DND-41 (cell line): Measurements from ENCODE around the gene CDC25B.

Experiments
- ATAC-seq: fragments of 200-7000 bp; cut with Tn5 transposase; 3 replicates; pipeline ENCODE4 v1.9.1; 2021; ENCODE audit warnings: low read depth; ENCODE audit not compliant: insufficient read depth
- DNase-seq: peaks from one replicate; pipeline ENCODE4 v3.0.0-alpha.2; 2020
- H2AFZ ChIP-seq: 2 replicates; pipeline ENCODE4 v1.6.0; 2012; ENCODE audit warnings: low read depth, low read length
- H3K27ac ChIP-seq: 2 replicates; pipeline ENCODE4 v1.5.1; 2012; ENCODE audit warnings: low read length, inconsistent platforms
- H3K27me3 ChIP-seq: fragments of 200-600 bp; sonication (generic); 2 replicates; pipeline ENCODE4 v1.6.0; 2012; ENCODE audit warnings: low read length, mild to moderate bottlenecking, inconsistent platforms; ENCODE audit not compliant: insufficient read depth, poor library complexity
- H3K36me3 ChIP-seq: 2 replicates; pipeline ENCODE4 v1.5.1; 2012; ENCODE audit warnings: low read length, inconsistent platforms; ENCODE audit not compliant: insufficient read depth
- H3K4me1 ChIP-seq: 2 replicates; pipeline ENCODE4 v1.5.1; 2012; ENCODE audit warnings: mild to moderate bottlenecking, low read length; ENCODE audit not compliant: insufficient read depth
- H3K4me2 ChIP-seq: 2 replicates; pipeline ENCODE4 v1.6.0; 2012; ENCODE audit warnings: mild to moderate bottlenecking, moderate library complexity, low read length, inconsistent platforms; ENCODE audit not compliant: insufficient read depth
- H3K4me3 ChIP-seq, 2 experiments: fragments of 200-600 bp in 1 of 2; shearing (Covaris generic) in 1 of 2; 2 replicates each; pipeline ENCODE4 v1.5.1; 2012 to 2016; ENCODE audit warnings: inconsistent platforms in 2 of 2, low read length in 2 of 2, mild to moderate bottlenecking in 2 of 2, low read depth in 1 of 2, moderate library complexity in 1 of 2
- H3K79me2 ChIP-seq: 2 replicates; pipeline ENCODE4 v1.6.0; 2012; ENCODE audit warnings: low read length, inconsistent platforms; ENCODE audit not compliant: insufficient read depth
- H3K9ac ChIP-seq: 2 replicates; pipeline ENCODE4 v1.6.0; 2012; ENCODE audit warnings: low read depth, mild to moderate bottlenecking, inconsistent platforms, low read length, moderate library complexity
- H3K9me3 ChIP-seq: 2 replicates; pipeline ENCODE4 v1.5.1; 2012; ENCODE audit warnings: low read length, moderate library complexity, mild to moderate bottlenecking, inconsistent platforms; ENCODE audit not compliant: insufficient read depth, severe bottlenecking
- H4K20me1 ChIP-seq: 2 replicates; pipeline ENCODE4 v1.6.0; 2012; ENCODE audit warnings: low read length; ENCODE audit not compliant: insufficient read depth
- CTCF ChIP-seq: IDR thresholded peaks from 2 replicates; pipeline ENCODE4 v1.5.1; 2012; ENCODE audit warnings: borderline replicate concordance, low read length, moderate library complexity, mild to moderate bottlenecking; ENCODE audit not compliant: poor library complexity, severe bottlenecking; ENCODE audit errors: extremely low read depth
- EZH2 ChIP-seq: IDR thresholded peaks from 3 replicates; pipeline ENCODE4 v1.6.1; 2012; ENCODE audit warnings: borderline replicate concordance, low read depth, mild to moderate bottlenecking, moderate library complexity, low read length, inconsistent platforms; ENCODE audit not compliant: severe bottlenecking

Gene CDC25B

GRCh38 chr20:3820901-3821727 is 25.0 kb downstream of the CDC25B start:
- Histone ChIP-seq H3K9ac (peak overlapping the region; percentile 80), H2AFZ (peak overlapping the region; percentile 89), H3K9me3 (no peaks in the 10 kb centered on the region), H3K4me3 (peak overlapping the region; percentile 43 to 77), H3K4me2 (peak overlapping the region; percentile 67), H3K79me2 (peaks cover 18% of the 10 kb centered on the region), H3K27ac (peak overlapping the region; percentile 95), H3K4me1 (peaks cover 38% of the 10 kb centered on the region), H3K27me3 (no peaks in the 10 kb centered on the region), H4K20me1 (no peaks in the 10 kb centered on the region), H3K36me3 (peaks cover 39% of the 10 kb centered on the region)
- no peak for TF ChIP-seq CTCF
- no peak for TF ChIP-seq EZH2
- no peak for ATAC-seq
- no peak for DNase-seq

GRCh38 chr20:3821996-3822395 is 25.9 kb downstream of the CDC25B start:
- no peaks in the 10 kb centered on the region for H3K9me3 ChIP-seq
- ATAC-seq (no peak), DNase-seq (no peak)
- no peak overlapping the region for H3K9ac ChIP-seq
- no peak overlapping the region for H2AFZ ChIP-seq
- H3K4me1 ChIP-seq, result peaks cover 31% of the 10 kb centered on the region
- H3K4me3 ChIP-seq, result no peak overlapping the region
- H4K20me1 ChIP-seq, result no peaks in the 10 kb centered on the region
- peak overlapping the region; percentile 67; the same call in 1 of the 2 replicates for H3K4me2 ChIP-seq
- peaks cover 18% of the 10 kb centered on the region for H3K79me2 ChIP-seq
- no peak overlapping the region for H3K27ac ChIP-seq
- peaks cover 47% of the 10 kb centered on the region for H3K36me3 ChIP-seq
- TF ChIP-seq CTCF (no peak), EZH2 (no peak)
- H3K27me3 ChIP-seq, result no peaks in the 10 kb centered on the region

- no peak for ATAC-seq
- no peak overlapping the region for H3K4me3 ChIP-seq
- DNase-seq, result no peak
- no peak overlapping the region for H3K9ac ChIP-seq
- peaks cover 18% of the 10 kb centered on the region for H3K79me2 ChIP-seq
- no peaks in the 10 kb centered on the region for H4K20me1 ChIP-seq
- H3K36me3 ChIP-seq, result peaks cover 48% of the 10 kb centered on the region
- TF ChIP-seq EZH2, result no peak
- no peak for TF ChIP-seq CTCF
- H3K27ac ChIP-seq, result no peak overlapping the region
- peaks cover 23% of the 10 kb centered on the region for H3K4me1 ChIP-seq
- H3K4me2 ChIP-seq, result no peak overlapping the region
- H3K9me3 ChIP-seq, result no peaks in the 10 kb centered on the region
- no peaks in the 10 kb centered on the region for H3K27me3 ChIP-seq
- no peak overlapping the region for H2AFZ ChIP-seq
Measured at GRCh38 chr20:3823881-3824280, 27.8 kb downstream of the CDC25B start.
